SK-N-SH (cell line): ENCODE results near the gene PPM1A. TPM values are rescaled to one million over a fixed set of nuclear protein-coding genes. Genes with fewer than 3 reads are reported as not detected.

Source experiments
- CTCF ChIA-PET: fragments of 300-600, 350-600 bp; formaldehyde crosslinking; extraction: SDS; loops from one replicate; lab custom pipeline; 2021; lab: Yijun Ruan, JAX
- POLR2A ChIA-PET: fragments of 350-600 bp; sonication (Branson Sonifier 250); formaldehyde crosslinking; extraction: SDS; loops from one replicate; lab custom pipeline; 2020; ENCODE audit warnings: antibody characterized with exemption, inconsistent platforms; lab: Yijun Ruan, JAX
- DNase-seq: peaks from one replicate; pipeline ENCODE4 v3.0.0; 2012
- H2AFZ ChIP-seq: fragments of 200-600 bp; sonication (generic); 2 replicates; pipeline ENCODE4 v1.8.1; 2016; ENCODE audit warnings: antibody characterized with exemption, mild to moderate bottlenecking, low read depth
- H3F3A ChIP-seq: fragments of 200-600 bp; sonication (generic); replicated peaks from 2 replicates; pipeline ENCODE3; 2016; ENCODE audit warnings: antibody characterized with exemption, mild to moderate bottlenecking; ENCODE audit not compliant: insufficient read depth
- H3K27ac ChIP-seq, 2 experiments: fragments of 200-500 bp in 1 of 2; fragments of 200-600 bp in 1 of 2; sonication (Bioruptor generic) in 1 of 2; sonication (generic), shearing (Covaris generic) in 1 of 2; 2 replicates each; pipeline versions ENCODE4 v1.5.1 to v1.6.1; 2014 to 2016; ENCODE audit warnings: low read depth in 2 of 2, inconsistent platforms in 1 of 2, low read length in 1 of 2, mild to moderate bottlenecking in 1 of 2, mixed read lengths in 1 of 2
- H3K27me3 ChIP-seq: fragments of 200-600 bp; sonication (generic), shearing (Covaris generic); 2 replicates; pipeline ENCODE4 v1.6.1; 2016; ENCODE audit warnings: mixed run types; ENCODE audit not compliant: insufficient read depth
- H3K36me3 ChIP-seq, 2 experiments: fragments of 200-500 bp in 1 of 2; fragments of 200-600 bp in 1 of 2; sonication (Bioruptor generic) in 1 of 2; sonication (generic) in 1 of 2; replicated peaks in 1 of 2; 2 replicates each; pipeline versions ENCODE3 to v1.5.1; 2014 to 2016; ENCODE audit warnings: low read length in 1 of 2, mild to moderate bottlenecking in 1 of 2; ENCODE audit not compliant: insufficient read depth in 2 of 2, control insufficient read depth in 1 of 2
- H3K4me1 ChIP-seq, 2 experiments: fragments of 200-500 bp in 1 of 2; fragments of 200-600 bp in 1 of 2; sonication (Bioruptor generic) in 1 of 2; sonication (generic), shearing (Covaris generic) in 1 of 2; 2 replicates each; pipeline versions ENCODE4 v1.5.1 to v1.6.1; 2014 to 2016; ENCODE audit warnings: low read depth in 1 of 2, low read length in 1 of 2, mixed run types in 1 of 2; ENCODE audit not compliant: insufficient read depth in 2 of 2, control insufficient read depth in 1 of 2
- H3K4me2 ChIP-seq: fragments of 200-600 bp; sonication (generic), shearing (Covaris generic); 2 replicates; pipeline ENCODE4 v1.6.1; 2017; ENCODE audit warnings: mixed run types
- H3K4me3 ChIP-seq, 2 experiments: fragments of 200-500 bp in 1 of 2; fragments of 200-600 bp in 1 of 2; sonication (Bioruptor generic) in 1 of 2; sonication (generic), shearing (Covaris generic) in 1 of 2; 2 replicates each; pipeline versions ENCODE4 v1.5.1 to v1.8.1; 2014 to 2016; ENCODE audit warnings: low read depth in 2 of 2, inconsistent platforms in 1 of 2, low read length in 1 of 2, mild to moderate bottlenecking in 1 of 2, mixed read lengths in 1 of 2, moderate library complexity in 1 of 2
- H3K79me2 ChIP-seq: fragments of 200-600 bp; sonication (generic); 2 replicates; pipeline ENCODE4 v1.8.1; 2017; ENCODE audit warnings: mild to moderate bottlenecking; ENCODE audit not compliant: insufficient read depth
- H3K9ac ChIP-seq: fragments of 200-600 bp; sonication (generic); 2 replicates; pipeline ENCODE4 v1.6.1; 2017; ENCODE audit warnings: mixed run types
- H3K9me2 ChIP-seq: fragments of 200-600 bp; sonication (generic); 2 replicates; pipeline ENCODE4 v1.6.1; 2017; ENCODE audit warnings: mixed run types
- H3K9me3 ChIP-seq: fragments of 200-600 bp; sonication (generic); 2 replicates; pipeline ENCODE4 v1.6.1; 2017; ENCODE audit warnings: mixed run types, mild to moderate bottlenecking, moderate library complexity
- H4K20me1 ChIP-seq: fragments of 200-600 bp; sonication (generic); 2 replicates; pipeline ENCODE4 v1.6.1; 2017; ENCODE audit warnings: mild to moderate bottlenecking, mixed run types; ENCODE audit not compliant: insufficient read depth
- CHD2 ChIP-seq: fragments of 150-350 bp; IDR thresholded peaks from 2 replicates; pipeline ENCODE4 v1.6.1; 2018; ENCODE audit warnings: low read length; ENCODE audit not compliant: partially characterized antibody
- EZH2phosphoT487 ChIP-seq: fragments of 200-600 bp; sonication (generic); IDR thresholded peaks from 2 replicates; pipeline ENCODE4 v1.6.1; 2017; ENCODE audit warnings: low read depth, mixed run types, mild to moderate bottlenecking, antibody characterized with exemption, moderate library complexity, borderline replicate concordance
- FOXJ3 ChIP-seq: sonication (generic); formaldehyde crosslinking; IDR thresholded peaks from 2 replicates; pipeline ENCODE4 v1.5.1; 2020; ENCODE audit warnings: mild to moderate bottlenecking, missing genetic modification reagents
- FOXM1 ChIP-seq: IDR thresholded peaks from 2 replicates; pipeline ENCODE4 v1.4.0; 2012; ENCODE audit warnings: low read depth, mild to moderate bottlenecking
- JUND ChIP-seq: IDR thresholded peaks from 2 replicates; pipeline ENCODE4 v1.4.0; 2012
- MEF2A ChIP-seq: IDR thresholded peaks from 2 replicates; pipeline ENCODE4 v1.4.0; 2012; ENCODE audit warnings: low read depth, borderline replicate concordance
- MXI1 ChIP-seq: IDR thresholded peaks from 2 replicates; pipeline ENCODE4 v1.6.1; 2012; ENCODE audit warnings: mild to moderate bottlenecking, low read depth, low read length, improper control_type of control experiment
- NFIC ChIP-seq: IDR thresholded peaks from 2 replicates; pipeline ENCODE4 v1.4.0; 2012; ENCODE audit warnings: borderline replicate concordance
- NRF1 ChIP-seq: IDR thresholded peaks from 2 replicates; pipeline ENCODE4 v1.6.1; 2012; ENCODE audit warnings: low read depth, mild to moderate bottlenecking, low read length
- POLR2AphosphoS5 ChIP-seq: IDR thresholded peaks from 2 replicates; pipeline ENCODE4 v1.6.1; 2012; ENCODE audit warnings: low read depth, low read length
- RFX5 ChIP-seq: IDR thresholded peaks from 2 replicates; pipeline ENCODE4 v1.6.1; 2012; ENCODE audit warnings: mild to moderate bottlenecking, improper control_type of control experiment, low read length
- SIN3A ChIP-seq: IDR thresholded peaks from 2 replicates; pipeline ENCODE4 v1.6.1; 2012; ENCODE audit warnings: low read depth, mild to moderate bottlenecking, low read length, moderate library complexity, borderline replicate concordance
- WGBS: methylation state at CpG from one replicate; pipeline ENCODE4 v1.1.6; 2017; ENCODE audit warnings: low lambda C conversion rate; 5-methylcytosine and 5-hydroxymethylcytosine counted together
- polyA plus RNA-seq, 3 experiments: library from polyadenylated mRNA; depleted of rRNA; stranded (reverse); fragments of >200 nt; gene quantifications; 2 replicates each; pipeline ENCODE4 v1.2.3, GENCODE V29; 2012
- TF ChIP-seq, protein P1 (sequence below): IDR thresholded peaks from 2 replicates; pipeline ENCODE4 v1.6.1; 2012; ENCODE audit warnings: mild to moderate bottlenecking, low read depth, low read length, moderate library complexity
- TF ChIP-seq, protein P2 (sequence below): fragments of 200-600 bp; sonication (generic); IDR thresholded peaks from 2 replicates; pipeline ENCODE4 v1.6.1; 2017; ENCODE audit warnings: antibody characterized with exemption, mild to moderate bottlenecking, moderate library complexity
- TF ChIP-seq, protein P3 (sequence below): fragments of 150-350 bp; IDR thresholded peaks from 2 replicates; pipeline ENCODE4 v1.6.1; 2017; ENCODE audit warnings: antibody characterized with exemption, low read length, low read depth, borderline replicate concordance

Gene PPM1A
- polyA plus RNA-seq, 1 of the 3 experiments (the other 2 are of a cell fraction), result 12.3 TPM

DNA sequence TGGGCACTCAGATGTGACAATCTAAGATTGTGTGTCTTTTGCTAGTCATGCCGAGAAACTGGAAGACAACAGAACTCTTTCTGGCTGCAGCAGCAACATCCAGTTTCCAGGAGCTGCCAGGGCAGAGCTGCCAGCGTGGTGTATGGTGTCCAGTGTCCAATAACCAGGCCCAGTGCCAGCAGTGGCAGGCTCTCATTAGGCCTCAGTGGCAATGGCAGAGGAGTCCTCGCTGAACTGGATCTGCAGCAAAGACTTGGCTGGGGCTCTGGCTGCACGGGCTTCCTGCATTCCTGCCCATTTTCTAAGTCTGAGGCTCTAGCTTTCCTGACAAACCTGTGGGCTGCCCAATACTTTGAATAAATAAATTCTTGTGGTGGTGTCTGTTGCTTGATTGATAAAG lies 26.2 kb upstream of the PPM1A start:
- no peaks in the 10 kb centered on the region for H4K20me1 ChIP-seq
- no peaks in the 10 kb centered on the region for H3K36me3 ChIP-seq
- no peaks in the 10 kb centered on the region for H3K9me2 ChIP-seq
- H3K4me3 ChIP-seq, result no peak overlapping the region
- H3K27me3 ChIP-seq, result no peaks in the 10 kb centered on the region
- POLR2A ChIA-PET, result no interaction called here
- no peaks in the 10 kb centered on the region for H3F3A ChIP-seq
- H3K9me3 ChIP-seq, result no peaks in the 10 kb centered on the region
- no peaks in the 10 kb centered on the region for H3K79me2 ChIP-seq
- no peak for DNase-seq
- peaks cover 0 to 4% of the 10 kb centered on the region in 2 experiments; a peak in 1 of 4 replicates for H3K4me1 ChIP-seq
- CTCF ChIA-PET, result no interaction called here
- H3K9ac ChIP-seq, result no peak overlapping the region
- no peak overlapping the region for H3K27ac ChIP-seq
- TF ChIP-seq EZH2phosphoT487 (no peak), POLR2AphosphoS5 (no peak)
- no peak overlapping the region for H2AFZ ChIP-seq
- WGBS, result 60% methylated on average over 2 of the region's 4 CpGs
- H3K4me2 ChIP-seq, result no peak overlapping the region

DNA sequence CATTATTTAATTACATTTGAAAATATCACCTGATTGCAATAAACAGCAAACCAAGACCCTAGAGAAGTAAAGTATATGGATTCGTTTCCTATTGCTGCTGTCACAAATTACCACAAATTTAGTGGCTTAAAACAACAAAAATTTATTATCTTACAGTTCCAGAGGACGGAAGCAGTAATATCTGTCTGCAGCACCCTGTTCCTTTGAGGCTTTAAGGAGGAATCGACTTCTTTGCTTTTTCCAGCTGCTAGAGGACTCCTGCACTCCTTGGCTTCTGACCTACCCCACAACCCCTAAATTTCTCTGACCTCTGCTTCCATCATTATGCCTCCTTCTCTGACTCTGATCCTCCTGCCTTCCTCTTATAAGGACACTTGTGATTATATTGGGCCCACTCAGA lies 23.8 kb upstream of the PPM1A start:
- WGBS, result 19% methylated on average over 3 of the region's 3 CpGs
- POLR2A ChIA-PET, result no interaction called here

DNA sequence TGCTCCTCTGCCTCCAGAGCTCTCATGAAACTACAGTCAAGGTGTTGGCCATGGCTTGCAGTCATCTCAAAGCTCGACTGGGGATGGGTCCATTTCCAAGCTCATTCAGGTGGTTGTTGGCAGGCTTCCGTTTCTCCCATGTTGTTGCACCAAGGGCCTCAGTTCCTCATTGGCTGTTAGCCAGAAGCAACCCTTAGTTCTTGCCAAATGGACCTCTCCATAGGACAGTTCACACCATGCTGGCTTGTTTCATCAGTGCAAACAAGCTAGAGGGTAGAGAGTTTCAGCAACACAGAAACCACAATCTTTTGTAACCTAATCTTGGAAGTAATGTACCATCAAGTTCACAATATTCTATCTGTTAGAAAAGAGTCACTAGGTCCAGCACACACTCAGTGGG lies 22.7 kb upstream of the PPM1A start:
- H3K9me2 ChIP-seq, result no peaks in the 10 kb centered on the region
- no peaks in the 10 kb centered on the region for H3K9me3 ChIP-seq
- no peak overlapping the region for H2AFZ ChIP-seq
- no peaks in the 10 kb centered on the region for H4K20me1 ChIP-seq
- H3K27me3 ChIP-seq, result no peaks in the 10 kb centered on the region
- CTCF ChIA-PET, result no interaction called here
- no peak overlapping the region for H3K9ac ChIP-seq
- POLR2A ChIA-PET, result no interaction called here
- whole genome bisulfite sequencing, result 35% methylated on average over 2 of the region's 2 CpGs
- no peaks in the 10 kb centered on the region for H3K79me2 ChIP-seq
- H3K36me3 ChIP-seq, result no peaks in the 10 kb centered on the region
- no peak overlapping the region for H3K27ac ChIP-seq
- DNase-seq, result no peak
- no peak for TF ChIP-seq CHD2
- no peak for TF ChIP-seq MEF2A
- no peak for TF ChIP-seq NFIC
- TF ChIP-seq, protein P1, sequence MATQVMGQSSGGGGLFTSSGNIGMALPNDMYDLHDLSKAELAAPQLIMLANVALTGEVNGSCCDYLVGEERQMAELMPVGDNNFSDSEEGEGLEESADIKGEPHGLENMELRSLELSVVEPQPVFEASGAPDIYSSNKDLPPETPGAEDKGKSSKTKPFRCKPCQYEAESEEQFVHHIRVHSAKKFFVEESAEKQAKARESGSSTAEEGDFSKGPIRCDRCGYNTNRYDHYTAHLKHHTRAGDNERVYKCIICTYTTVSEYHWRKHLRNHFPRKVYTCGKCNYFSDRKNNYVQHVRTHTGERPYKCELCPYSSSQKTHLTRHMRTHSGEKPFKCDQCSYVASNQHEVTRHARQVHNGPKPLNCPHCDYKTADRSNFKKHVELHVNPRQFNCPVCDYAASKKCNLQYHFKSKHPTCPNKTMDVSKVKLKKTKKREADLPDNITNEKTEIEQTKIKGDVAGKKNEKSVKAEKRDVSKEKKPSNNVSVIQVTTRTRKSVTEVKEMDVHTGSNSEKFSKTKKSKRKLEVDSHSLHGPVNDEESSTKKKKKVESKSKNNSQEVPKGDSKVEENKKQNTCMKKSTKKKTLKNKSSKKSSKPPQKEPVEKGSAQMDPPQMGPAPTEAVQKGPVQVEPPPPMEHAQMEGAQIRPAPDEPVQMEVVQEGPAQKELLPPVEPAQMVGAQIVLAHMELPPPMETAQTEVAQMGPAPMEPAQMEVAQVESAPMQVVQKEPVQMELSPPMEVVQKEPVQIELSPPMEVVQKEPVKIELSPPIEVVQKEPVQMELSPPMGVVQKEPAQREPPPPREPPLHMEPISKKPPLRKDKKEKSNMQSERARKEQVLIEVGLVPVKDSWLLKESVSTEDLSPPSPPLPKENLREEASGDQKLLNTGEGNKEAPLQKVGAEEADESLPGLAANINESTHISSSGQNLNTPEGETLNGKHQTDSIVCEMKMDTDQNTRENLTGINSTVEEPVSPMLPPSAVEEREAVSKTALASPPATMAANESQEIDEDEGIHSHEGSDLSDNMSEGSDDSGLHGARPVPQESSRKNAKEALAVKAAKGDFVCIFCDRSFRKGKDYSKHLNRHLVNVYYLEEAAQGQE, result no peak
- TF ChIP-seq, protein P2, sequence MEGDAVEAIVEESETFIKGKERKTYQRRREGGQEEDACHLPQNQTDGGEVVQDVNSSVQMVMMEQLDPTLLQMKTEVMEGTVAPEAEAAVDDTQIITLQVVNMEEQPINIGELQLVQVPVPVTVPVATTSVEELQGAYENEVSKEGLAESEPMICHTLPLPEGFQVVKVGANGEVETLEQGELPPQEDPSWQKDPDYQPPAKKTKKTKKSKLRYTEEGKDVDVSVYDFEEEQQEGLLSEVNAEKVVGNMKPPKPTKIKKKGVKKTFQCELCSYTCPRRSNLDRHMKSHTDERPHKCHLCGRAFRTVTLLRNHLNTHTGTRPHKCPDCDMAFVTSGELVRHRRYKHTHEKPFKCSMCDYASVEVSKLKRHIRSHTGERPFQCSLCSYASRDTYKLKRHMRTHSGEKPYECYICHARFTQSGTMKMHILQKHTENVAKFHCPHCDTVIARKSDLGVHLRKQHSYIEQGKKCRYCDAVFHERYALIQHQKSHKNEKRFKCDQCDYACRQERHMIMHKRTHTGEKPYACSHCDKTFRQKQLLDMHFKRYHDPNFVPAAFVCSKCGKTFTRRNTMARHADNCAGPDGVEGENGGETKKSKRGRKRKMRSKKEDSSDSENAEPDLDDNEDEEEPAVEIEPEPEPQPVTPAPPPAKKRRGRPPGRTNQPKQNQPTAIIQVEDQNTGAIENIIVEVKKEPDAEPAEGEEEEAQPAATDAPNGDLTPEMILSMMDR, result no peak
- TF ChIP-seq MXI1, result no peak
- TF ChIP-seq FOXM1, result no peak
- no peak for TF ChIP-seq JUND
- TF ChIP-seq RFX5, result no peak
- no peaks in the 10 kb centered on the region for H3F3A ChIP-seq
- no peak overlapping the region for H3K4me3 ChIP-seq
- H3K4me2 ChIP-seq, result no peak overlapping the region
- H3K4me1 ChIP-seq, result peaks cover 0 to 4% of the 10 kb centered on the region in 2 experiments; a peak in 1 of 4 replicates

More for the DNA sequence above, 23.8 kb upstream of the PPM1A start:
- Histone ChIP-seq H4K20me1 (no peaks in the 10 kb centered on the region), H3K9me3 (no peaks in the 10 kb centered on the region), H3F3A (no peaks in the 10 kb centered on the region), H3K4me3 (no peak overlapping the region), H3K9me2 (no peaks in the 10 kb centered on the region), H3K27ac (no peak overlapping the region), H3K4me2 (no peak overlapping the region), H3K27me3 (no peaks in the 10 kb centered on the region), H3K79me2 (no peaks in the 10 kb centered on the region), H2AFZ (no peak overlapping the region), H3K4me1 (peaks cover 0 to 4% of the 10 kb centered on the region in 2 experiments; a peak in 1 of 4 replicates), H3K36me3 (no peaks in the 10 kb centered on the region), H3K9ac (no peak overlapping the region)
- DNase-seq, result no peak
- CTCF ChIA-PET, result interaction anchor here (1.0 kb wide), 2 partner anchors 73 to 107 kb away, joined by 3 to 4 read pairs; no protein-coding TSS in a partner anchor
- TF ChIP-seq, protein P3, sequence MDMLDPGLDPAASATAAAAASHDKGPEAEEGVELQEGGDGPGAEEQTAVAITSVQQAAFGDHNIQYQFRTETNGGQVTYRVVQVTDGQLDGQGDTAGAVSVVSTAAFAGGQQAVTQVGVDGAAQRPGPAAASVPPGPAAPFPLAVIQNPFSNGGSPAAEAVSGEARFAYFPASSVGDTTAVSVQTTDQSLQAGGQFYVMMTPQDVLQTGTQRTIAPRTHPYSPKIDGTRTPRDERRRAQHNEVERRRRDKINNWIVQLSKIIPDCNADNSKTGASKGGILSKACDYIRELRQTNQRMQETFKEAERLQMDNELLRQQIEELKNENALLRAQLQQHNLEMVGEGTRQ, result no peak
- TF ChIP-seq SIN3A (no peak), FOXJ3 (CRISPR knock-in tag) (no peak), NRF1 (no peak)
